Measurements from ENCODE around the gene TNS4. TPM values are rescaled to one million over a fixed set of nuclear protein-coding genes. Genes with fewer than 3 reads are reported as not detected.

The TNS4 gene
- total and polyA plus RNA-seq, 8 donors = 0.18 to 23.2 (median 0.76) TPM; not detected in 2

GRCh38 chr17:40542558-40543411 is 41.4 kb upstream of the TNS4 start:
- DNase-seq = peak; percentile 49 to 96
- H3K27ac ChIP-seq = peak overlapping the region; percentile 66 to 94 (median 92)
- peaks cover 24 to 54% (median 39%) of the 10 kb centered on the region in 4 donors for H3K4me1 ChIP-seq
- TF ChIP-seq POLR2AphosphoS5 (IDR thresholded peaks at IDR 0.05) (peak; percentile 83 to 95 (median 90)), CTCF (IDR thresholded peaks at IDR 0.05) (no peak), EP300 (IDR thresholded peaks at IDR 0.05) (peak; percentile 99)
- H3K27me3 ChIP-seq = no peaks in the 10 kb centered on the region
- WGBS, 5 donors = 38 to 53% (median 53%) methylated on average over 12 to 14 of the region's 14 CpGs
- no peaks in the 10 kb centered on the region for H3K36me3 ChIP-seq
- no peaks in the 10 kb centered on the region for H3K9me3 ChIP-seq
- H3K4me3 ChIP-seq = no peak overlapping the region
- intact Hi-C loops (cut with DNase I; ENCODE audit: low total_unique reads) = no loop called here

- H3K27me3 ChIP-seq = no peaks in the 10 kb centered on the region
- intact Hi-C loops (cut with DNase I; ENCODE audit: low total_unique reads) = no loop called here
- DNase-seq = peak in 1 of 2 donors; percentile 90
- peaks cover 25 to 54% (median 37%) of the 10 kb centered on the region in 4 donors for H3K4me1 ChIP-seq
- no peaks in the 10 kb centered on the region for H3K9me3 ChIP-seq
- WGBS, 5 donors = 53 to 72% (median 63%) methylated on average over 15 to 18 of the region's 18 CpGs
- H3K27ac ChIP-seq = peak overlapping the region; percentile 66 to 94 (median 92)
- no peak overlapping the region for H3K4me3 ChIP-seq
- peak in 1 of 3 donors; percentile 2 for TF ChIP-seq POLR2AphosphoS5 (IDR thresholded peaks at IDR 0.05)
- TF ChIP-seq EP300 (IDR thresholded peaks at IDR 0.05) = no peak
- TF ChIP-seq POLR2A (IDR thresholded peaks at IDR 0.05) = no peak
- no peak for TF ChIP-seq CTCF (IDR thresholded peaks at IDR 0.05)
- no peaks in the 10 kb centered on the region for H3K36me3 ChIP-seq
Measured at GRCh38 chr17:40541873-40542557, 40.6 kb upstream of the TNS4 start.

- Histone ChIP-seq H3K9me3 (no peaks in the 10 kb centered on the region), H3K4me1 (peaks cover 33 to 61% (median 44%) of the 10 kb centered on the region in 4 donors), H3K27ac (peak overlapping the region; percentile 66 to 94 (median 92)), H3K27me3 (no peaks in the 10 kb centered on the region), H3K36me3 (no peaks in the 10 kb centered on the region), H3K4me3 (no peak overlapping the region)
- TF ChIP-seq CTCF (IDR thresholded peaks at IDR 0.05) (no peak), POLR2AphosphoS5 (IDR thresholded peaks at IDR 0.05) (no peak), EP300 (IDR thresholded peaks at IDR 0.05) (no peak), POLR2A (IDR thresholded peaks at IDR 0.05) (no peak)
- 70 to 85% (median 73%) methylated on average over 15 to 20 of the region's 20 CpGs for WGBS, 5 donors
- intact Hi-C loops (cut with DNase I; ENCODE audit: low total_unique reads) = no loop called here
- DNase-seq = peak in 1 of 2 donors; percentile 69
Measured at GRCh38 chr17:40541060-40541872, 39.8 kb upstream of the TNS4 start.

- no peaks in the 10 kb centered on the region for H3K36me3 ChIP-seq
- peak overlapping the region in 4 of 5 donors; percentile 89 to 94 (median 93) for H3K27ac ChIP-seq
- intact Hi-C loops (cut with DNase I; ENCODE audit: low total_unique reads) = no loop called here
- no peak overlapping the region for H3K4me3 ChIP-seq
- no peak for DNase-seq
- peaks cover 33 to 69% (median 51%) of the 10 kb centered on the region in 4 donors for H3K4me1 ChIP-seq
- no peaks in the 10 kb centered on the region for H3K27me3 ChIP-seq
- TF ChIP-seq POLR2AphosphoS5 (IDR thresholded peaks at IDR 0.05) (no peak), POLR2A (IDR thresholded peaks at IDR 0.05) (no peak), CTCF (IDR thresholded peaks at IDR 0.05) (no peak), EP300 (IDR thresholded peaks at IDR 0.05) (no peak)
- no peaks in the 10 kb centered on the region for H3K9me3 ChIP-seq
- WGBS, 5 donors = 80 to 90% (median 84%) methylated on average over 7 to 8 of the region's 8 CpGs
Measured at GRCh38 chr17:40540448-40540847, 39.0 kb upstream of the TNS4 start.

All from stomach (tissue), 9 donors.